ENCODE measurements around the gene AKT1S1.
"Not testable (repeated sequence)": the region's sequence is repeated elsewhere in the genome, so short reads cannot be mapped to it uniquely, and the experiment has no call there.

AKT1S1 gene

GRCh38 chr19:49877020-49877878, at the start of gene AKT1S1, which contains the start of gene TBC1D17:
TSS of gene AKT1S1 (minus strand) at chr19:49877355. CDS start at chr19:49873295, 4,060 bp downstream.
TSS of gene TBC1D17 (plus strand) at chr19:49877702. CDS start at chr19:49877724, 22 bp downstream.
- in situ Hi-C loops (cut with MboI; ENCODE audit: low sequenced_read_pairs): no loop called here

DNA sequence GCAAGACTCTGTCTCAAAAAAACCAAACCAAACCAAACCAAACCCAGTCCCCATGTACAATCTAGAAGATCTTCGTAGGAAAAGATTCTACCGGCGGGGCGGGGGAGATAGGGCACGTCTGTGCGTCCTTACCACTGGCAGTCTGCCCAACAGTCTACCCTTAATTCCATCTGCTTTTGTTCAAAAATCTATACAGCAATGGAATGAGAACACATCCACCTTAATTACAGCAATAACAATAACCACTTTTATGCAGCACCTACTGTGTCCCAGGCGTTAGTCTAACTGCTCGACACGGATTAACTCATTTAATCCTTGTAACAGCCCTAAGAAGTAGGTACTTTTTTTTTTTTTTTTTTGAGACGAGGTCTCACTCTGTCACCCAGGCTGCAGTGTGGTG, 49.4 kb upstream of the AKT1S1 start:
- in situ Hi-C loops (cut with MboI; ENCODE audit: low sequenced_read_pairs): no loop called here

GRCh38 chr19:49925486-49925885, 48.3 kb upstream of the AKT1S1 start:
- in situ Hi-C loops (cut with MboI; ENCODE audit: low sequenced_read_pairs): no loop called here

GRCh38 chr19:49924881-49925210, 47.7 kb upstream of the AKT1S1 start:
- in situ Hi-C loops (cut with MboI; ENCODE audit: low sequenced_read_pairs): not testable (repeated sequence)

GRCh38 chr19:49924004-49924880, 47.1 kb upstream of the AKT1S1 start:
- in situ Hi-C loops (cut with MboI; ENCODE audit: low sequenced_read_pairs): no loop called here

GRCh38 chr19:49923055-49924003, 46.2 kb upstream of the AKT1S1 start:
- in situ Hi-C loops (cut with MboI; ENCODE audit: low sequenced_read_pairs): no loop called here

DNA sequence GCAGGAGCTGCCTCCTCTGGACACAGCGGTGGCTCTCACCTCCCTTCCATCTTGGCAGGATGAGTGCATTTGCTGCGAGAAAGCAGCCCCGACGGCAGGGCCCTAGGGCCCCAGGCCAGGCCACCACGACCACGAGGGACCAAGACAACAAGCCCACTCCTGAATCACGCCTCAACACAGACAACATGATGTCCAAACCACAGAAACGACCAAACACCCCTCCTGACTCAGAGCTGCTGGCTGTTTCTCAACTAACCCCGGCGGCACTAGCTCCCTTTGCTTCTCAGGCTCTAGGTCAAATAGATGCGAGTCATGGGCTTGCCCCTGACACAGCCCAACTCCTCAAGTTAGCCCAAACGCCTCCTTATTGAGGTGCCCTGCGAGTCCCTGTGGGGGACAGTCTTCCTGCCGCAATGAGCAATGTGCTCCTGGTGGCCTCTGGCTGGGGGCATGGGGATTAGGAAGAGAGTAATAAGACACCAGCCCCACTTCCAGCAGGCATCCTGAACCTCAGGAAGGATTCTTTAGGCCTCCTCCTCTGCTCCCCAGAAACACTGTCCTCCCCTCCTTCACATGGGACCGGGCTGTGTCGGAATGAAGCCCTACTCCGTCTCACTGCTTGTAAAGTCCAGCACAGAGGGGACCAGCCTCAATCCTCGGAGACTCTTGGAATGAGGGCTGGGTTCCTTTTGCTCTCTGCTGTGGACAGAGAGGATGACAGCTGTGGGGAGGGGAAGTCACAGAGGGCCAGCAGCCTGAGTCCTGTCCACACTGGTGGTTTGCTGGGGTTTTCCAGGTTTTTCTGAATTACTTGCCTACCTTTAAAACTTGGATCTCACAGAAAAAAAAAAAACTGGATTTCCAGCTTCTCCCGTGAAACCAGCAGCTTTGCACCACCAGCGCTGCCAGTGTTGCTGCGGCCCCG, 45.0 kb upstream of the AKT1S1 start:
- in situ Hi-C loops (cut with MboI; ENCODE audit: low sequenced_read_pairs): no loop called here

DNA sequence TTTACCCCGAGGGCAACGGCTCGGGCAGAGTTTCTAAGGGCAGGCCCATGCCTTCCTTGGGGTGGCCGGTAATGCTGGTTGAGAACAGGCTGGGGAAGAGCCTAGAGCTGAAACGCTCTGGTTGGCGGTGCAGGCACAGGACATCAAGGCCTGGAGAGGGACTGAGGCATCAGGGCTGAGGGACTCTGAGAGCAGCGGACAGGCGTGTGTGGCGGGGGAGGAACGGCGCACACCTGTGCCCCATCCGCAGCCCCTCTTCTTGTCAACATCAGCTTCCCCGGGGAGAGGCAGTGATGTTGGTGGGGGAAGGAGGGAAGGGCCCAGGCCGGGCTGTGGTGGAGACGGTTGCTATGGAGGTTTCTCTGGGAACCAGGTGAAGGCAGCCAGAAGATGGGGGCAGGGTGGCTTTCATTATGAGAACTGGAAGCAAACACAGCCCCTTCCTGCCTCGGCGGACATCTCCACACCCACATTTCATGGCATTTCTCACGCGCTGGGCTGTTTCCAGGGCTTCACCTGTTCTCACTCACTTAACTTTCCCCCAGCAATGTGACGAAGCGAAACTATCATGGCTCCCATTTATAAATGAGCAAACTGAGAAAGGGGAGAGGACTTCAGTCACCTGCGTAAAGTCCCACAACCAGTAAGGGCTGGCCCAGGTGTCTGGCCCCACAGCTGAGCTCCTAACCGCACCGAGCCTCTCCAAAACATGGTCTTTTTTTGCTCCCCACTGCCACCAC, 43.6 kb upstream of the AKT1S1 start:
- in situ Hi-C loops (cut with MboI; ENCODE audit: low sequenced_read_pairs): no loop called here

DNA sequence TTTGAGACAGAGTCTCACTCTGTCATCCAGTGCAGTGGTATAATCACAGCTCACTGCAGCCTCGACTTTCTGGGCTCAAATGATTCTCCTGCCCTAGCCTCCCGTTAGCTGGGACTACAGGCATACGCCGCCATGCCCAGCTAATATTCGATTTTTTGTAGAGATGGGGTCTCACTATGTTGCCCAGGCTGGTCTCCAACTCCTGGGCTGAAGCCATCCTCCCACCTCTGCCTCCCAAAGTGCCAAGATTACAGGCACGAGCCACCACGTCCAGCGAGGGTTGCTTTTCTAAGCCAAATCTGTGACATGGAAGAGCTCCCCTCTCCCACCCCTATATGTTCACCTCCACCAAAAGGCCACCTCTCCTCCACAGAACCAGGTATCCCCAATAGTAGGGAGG, 40.9 kb upstream of the AKT1S1 start:
- in situ Hi-C loops (cut with MboI; ENCODE audit: low sequenced_read_pairs): no loop called here

DNA sequence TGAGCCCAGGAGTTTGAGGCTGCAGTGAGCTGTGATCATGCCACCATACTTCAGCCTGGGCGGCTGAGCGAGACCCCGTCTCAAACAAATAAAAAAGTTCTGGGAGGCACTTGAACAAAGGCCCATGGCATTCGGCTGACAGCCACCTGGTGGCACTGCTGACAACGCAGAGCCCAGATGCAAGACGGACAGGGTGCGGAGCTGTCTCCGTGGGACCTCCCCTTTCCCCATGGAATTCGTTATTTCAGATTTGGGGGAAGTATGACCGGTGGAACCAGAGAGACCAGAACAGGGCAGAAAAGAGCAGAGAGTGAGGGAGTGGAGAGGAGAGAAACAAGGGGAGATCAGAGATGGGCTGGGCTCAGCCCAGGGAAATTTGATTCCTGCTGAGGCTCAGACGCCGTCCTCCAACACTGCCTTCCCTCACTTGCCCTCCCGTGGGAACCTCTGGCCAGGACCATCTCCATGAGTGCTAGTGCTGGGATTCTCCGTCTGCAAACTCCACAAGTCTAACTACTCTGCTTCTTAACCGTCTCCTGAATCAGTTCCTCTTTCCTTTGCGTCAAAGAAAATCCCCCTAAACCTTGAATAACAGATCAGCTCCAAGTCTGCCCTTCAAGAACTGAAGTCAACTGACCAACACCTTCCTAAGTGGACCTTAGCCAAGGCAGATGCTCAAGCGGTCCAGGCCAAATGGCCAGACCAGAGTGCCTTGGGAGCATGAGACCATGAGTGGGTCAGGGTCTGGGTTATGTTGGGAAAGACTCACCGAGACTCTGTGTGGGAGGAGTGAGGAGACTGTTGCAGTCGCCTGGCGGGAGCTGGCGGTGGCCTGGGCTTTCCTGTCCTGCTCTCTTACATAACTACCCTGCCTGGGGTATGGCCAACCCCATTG, 39.9 kb upstream of the AKT1S1 start:
- in situ Hi-C loops (cut with MboI; ENCODE audit: low sequenced_read_pairs): no loop called here

DNA sequence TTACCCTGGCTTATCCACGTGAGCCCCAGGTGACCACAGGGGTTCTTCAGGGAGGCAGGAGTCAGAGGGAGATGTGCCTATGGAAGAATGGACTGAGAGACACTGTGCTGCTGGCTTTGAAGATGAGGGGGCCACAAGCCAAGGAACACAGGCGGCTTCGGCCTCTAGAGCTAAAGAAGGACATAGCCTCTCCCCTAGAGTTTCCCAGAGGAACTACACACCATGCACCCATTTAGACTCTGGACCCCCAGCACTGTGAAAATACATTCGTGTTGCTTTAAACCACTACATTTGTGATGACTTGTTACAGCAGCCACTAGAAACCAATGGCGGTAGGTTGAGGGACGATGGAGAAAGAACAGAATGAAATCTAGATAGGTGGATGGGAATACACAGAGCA, 38.1 kb upstream of the AKT1S1 start:
- in situ Hi-C loops (cut with MboI; ENCODE audit: low sequenced_read_pairs): no loop called here

GRCh38 chr19:49913720-49914119, 36.6 kb upstream of the AKT1S1 start:
- in situ Hi-C loops (cut with MboI; ENCODE audit: low sequenced_read_pairs): no loop called here

DNA sequence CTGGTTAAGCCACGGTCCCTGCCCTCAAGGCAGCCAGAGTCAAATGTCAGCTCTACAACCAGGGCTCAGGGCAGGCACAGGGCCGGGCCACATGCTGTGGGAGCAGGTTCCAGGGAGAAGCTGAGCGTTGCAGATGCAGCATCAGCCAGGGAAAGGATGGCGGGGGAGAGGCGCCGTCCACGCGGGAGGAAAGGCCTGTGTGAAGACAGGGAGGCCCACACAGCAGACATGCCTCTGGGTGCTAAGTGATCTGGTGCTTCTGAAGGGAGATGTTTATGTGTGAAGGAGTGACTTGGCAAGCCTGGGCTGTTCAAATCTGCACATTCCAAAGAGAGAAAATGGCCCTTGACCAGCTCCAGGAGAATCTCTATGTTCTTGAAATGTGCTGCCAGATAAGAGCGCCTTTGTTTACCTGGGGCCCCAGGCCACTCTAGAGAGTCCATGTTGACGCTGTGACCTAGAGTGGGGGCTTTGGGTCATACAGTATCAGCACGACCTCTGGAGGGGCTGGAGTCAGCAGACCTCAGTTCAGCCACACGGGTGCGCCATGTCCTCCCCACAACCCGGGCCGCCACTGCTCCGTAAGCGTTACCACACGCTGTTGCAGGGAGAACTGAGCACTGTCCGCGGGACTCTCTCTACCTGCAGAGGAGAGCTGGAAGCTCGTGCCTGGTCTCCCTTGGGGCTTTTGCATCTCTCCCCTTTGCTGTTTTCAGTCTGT, 36.0 kb upstream of the AKT1S1 start:
- in situ Hi-C loops (cut with MboI; ENCODE audit: low sequenced_read_pairs): no loop called here

GRCh38 chr19:49911381-49912145, 34.4 kb upstream of the AKT1S1 start:
- in situ Hi-C loops (cut with MboI; ENCODE audit: low sequenced_read_pairs): no loop called here

DNA sequence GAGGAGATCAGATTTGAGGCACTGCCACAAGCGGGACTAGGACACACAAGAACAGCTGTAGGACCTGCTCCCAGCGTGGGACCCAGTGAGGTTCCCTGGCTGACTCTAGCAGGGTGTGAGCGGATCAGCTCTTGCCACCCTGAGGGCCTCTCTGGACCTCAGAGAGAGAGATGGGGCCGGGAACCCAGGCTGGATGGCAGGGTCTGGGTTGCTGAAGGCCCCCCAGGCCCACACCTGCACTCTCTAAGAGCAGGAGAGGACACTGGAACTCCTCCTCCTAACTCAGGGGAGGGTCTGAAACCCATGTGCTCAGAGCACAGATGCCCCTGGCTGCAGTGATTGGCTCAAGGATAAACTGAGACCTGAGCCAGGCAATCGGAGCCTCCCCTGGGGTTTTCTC, 33.0 kb upstream of the AKT1S1 start:
- in situ Hi-C loops (cut with MboI; ENCODE audit: low sequenced_read_pairs): no loop called here

All from HL-60/S4 (cell line).